Measurements from ENCODE around the gene PDK2. TPM values are rescaled to one million over a fixed set of nuclear protein-coding genes. Genes with fewer than 3 reads are reported as not detected.

The PDK2 gene
- total RNA-seq, 1 donor from 2014 or later, result 37.1 TPM

- no peaks in the 10 kb centered on the region for H3K27me3 Mint-ChIP-seq
- no peak overlapping the region for H3K27ac Mint-ChIP-seq
- peaks cover 4% of the 10 kb centered on the region for H3K36me3 Mint-ChIP-seq (ENCODE audit: insufficient read depth)
- no peaks in the 10 kb centered on the region for H3K9me3 Mint-ChIP-seq (ENCODE audit: low read depth)
- H3K4me1 Mint-ChIP-seq (ENCODE audit: low read depth), result peaks cover under 1% of the 10 kb centered on the region
- no peak overlapping the region for H3K4me3 Mint-ChIP-seq (ENCODE audit: low read depth)
- no peak for DNase-seq (ENCODE audit: low spot score, unreplicated experiment)
- TF ChIP-seq CTCF (IDR thresholded peaks at IDR 0.05; ENCODE audit: unreplicated experiment), result no peak
Measured at GRCh38 chr17:50105811-50106210, 10.7 kb downstream of the PDK2 start.

GRCh38 chr17:50106393-50107131 is 11.4 kb downstream of the PDK2 start:
- Mint-ChIP-seq H3K4me1 (ENCODE audit: low read depth) (no peaks in the 10 kb centered on the region), H3K36me3 (ENCODE audit: insufficient read depth) (peaks cover 4% of the 10 kb centered on the region), H3K27ac (no peak overlapping the region), H3K9me3 (ENCODE audit: low read depth) (no peaks in the 10 kb centered on the region), H3K27me3 (no peaks in the 10 kb centered on the region), H3K4me3 (ENCODE audit: low read depth) (no peak overlapping the region)
- TF ChIP-seq CTCF (IDR thresholded peaks at IDR 0.05; ENCODE audit: unreplicated experiment), result no peak
- DNase-seq (ENCODE audit: low spot score, unreplicated experiment), result no peak

GRCh38 chr17:50107790-50108414 is 12.8 kb downstream of the PDK2 start:
- no peaks in the 10 kb centered on the region for H3K9me3 Mint-ChIP-seq (ENCODE audit: low read depth)
- TF ChIP-seq CTCF (IDR thresholded peaks at IDR 0.05; ENCODE audit: unreplicated experiment), result no peak
- no peak overlapping the region for H3K4me3 Mint-ChIP-seq (ENCODE audit: low read depth)
- no peak overlapping the region for H3K27ac Mint-ChIP-seq
- H3K36me3 Mint-ChIP-seq (ENCODE audit: insufficient read depth), result peaks cover 4% of the 10 kb centered on the region
- H3K4me1 Mint-ChIP-seq (ENCODE audit: low read depth), result peaks cover 3% of the 10 kb centered on the region
- no peak for DNase-seq (ENCODE audit: low spot score, unreplicated experiment)
- no peaks in the 10 kb centered on the region for H3K27me3 Mint-ChIP-seq

- Mint-ChIP-seq H3K36me3 (ENCODE audit: insufficient read depth) (peaks cover 4% of the 10 kb centered on the region), H3K4me1 (ENCODE audit: low read depth) (peaks cover 3% of the 10 kb centered on the region), H3K27ac (no peak overlapping the region), H3K27me3 (no peaks in the 10 kb centered on the region), H3K9me3 (ENCODE audit: low read depth) (no peaks in the 10 kb centered on the region), H3K4me3 (ENCODE audit: low read depth) (no peak overlapping the region)
- no peak for DNase-seq (ENCODE audit: low spot score, unreplicated experiment)
- TF ChIP-seq CTCF (IDR thresholded peaks at IDR 0.05; ENCODE audit: unreplicated experiment), result no peak
Measured at GRCh38 chr17:50108556-50108955, 13.4 kb downstream of the PDK2 start.

GRCh38 chr17:50109207-50109606 is 14.1 kb downstream of the PDK2 start:
- TF ChIP-seq CTCF (IDR thresholded peaks at IDR 0.05; ENCODE audit: unreplicated experiment), result no peak
- peaks cover 4% of the 10 kb centered on the region for H3K36me3 Mint-ChIP-seq (ENCODE audit: insufficient read depth)
- H3K27me3 Mint-ChIP-seq, result no peaks in the 10 kb centered on the region
- H3K4me1 Mint-ChIP-seq (ENCODE audit: low read depth), result peaks cover 3% of the 10 kb centered on the region
- DNase-seq (ENCODE audit: low spot score, unreplicated experiment), result no peak
- no peak overlapping the region for H3K27ac Mint-ChIP-seq
- H3K4me3 Mint-ChIP-seq (ENCODE audit: low read depth), result no peak overlapping the region
- H3K9me3 Mint-ChIP-seq (ENCODE audit: low read depth), result no peaks in the 10 kb centered on the region
